ENCODE measurements around the gene NUCKS1. TPM values are rescaled to one million over a fixed set of nuclear protein-coding genes. Genes with fewer than 3 reads are reported as not detected.

The NUCKS1 gene
- polyA plus RNA-seq, 1 donor from 2014 or later, result 134 TPM

DNA sequence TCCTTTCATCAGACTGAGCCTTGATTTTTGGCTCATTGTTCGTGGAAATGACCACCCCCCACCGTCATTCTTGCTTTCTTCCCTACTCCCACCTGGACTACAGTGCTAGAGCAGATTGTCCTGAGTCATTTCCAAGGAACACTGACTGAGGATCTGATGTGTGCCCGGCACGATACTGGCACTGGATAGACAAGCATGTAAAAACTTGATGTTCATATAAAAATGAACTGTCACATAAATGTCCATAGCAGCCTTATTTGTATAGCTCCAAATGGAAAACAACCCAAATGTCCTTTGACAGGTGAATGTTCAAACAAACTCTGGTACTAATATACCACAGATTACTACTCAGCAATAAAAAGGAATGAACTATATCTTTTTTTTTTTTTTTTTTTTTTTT is 51.1 kb downstream of the NUCKS1 start:
- no peak for TF ChIP-seq MXI1 (conservative IDR thresholded peaks at IDR 0.05; ENCODE audit: poor library complexity, severe bottlenecking)
- TF ChIP-seq, protein P1, sequence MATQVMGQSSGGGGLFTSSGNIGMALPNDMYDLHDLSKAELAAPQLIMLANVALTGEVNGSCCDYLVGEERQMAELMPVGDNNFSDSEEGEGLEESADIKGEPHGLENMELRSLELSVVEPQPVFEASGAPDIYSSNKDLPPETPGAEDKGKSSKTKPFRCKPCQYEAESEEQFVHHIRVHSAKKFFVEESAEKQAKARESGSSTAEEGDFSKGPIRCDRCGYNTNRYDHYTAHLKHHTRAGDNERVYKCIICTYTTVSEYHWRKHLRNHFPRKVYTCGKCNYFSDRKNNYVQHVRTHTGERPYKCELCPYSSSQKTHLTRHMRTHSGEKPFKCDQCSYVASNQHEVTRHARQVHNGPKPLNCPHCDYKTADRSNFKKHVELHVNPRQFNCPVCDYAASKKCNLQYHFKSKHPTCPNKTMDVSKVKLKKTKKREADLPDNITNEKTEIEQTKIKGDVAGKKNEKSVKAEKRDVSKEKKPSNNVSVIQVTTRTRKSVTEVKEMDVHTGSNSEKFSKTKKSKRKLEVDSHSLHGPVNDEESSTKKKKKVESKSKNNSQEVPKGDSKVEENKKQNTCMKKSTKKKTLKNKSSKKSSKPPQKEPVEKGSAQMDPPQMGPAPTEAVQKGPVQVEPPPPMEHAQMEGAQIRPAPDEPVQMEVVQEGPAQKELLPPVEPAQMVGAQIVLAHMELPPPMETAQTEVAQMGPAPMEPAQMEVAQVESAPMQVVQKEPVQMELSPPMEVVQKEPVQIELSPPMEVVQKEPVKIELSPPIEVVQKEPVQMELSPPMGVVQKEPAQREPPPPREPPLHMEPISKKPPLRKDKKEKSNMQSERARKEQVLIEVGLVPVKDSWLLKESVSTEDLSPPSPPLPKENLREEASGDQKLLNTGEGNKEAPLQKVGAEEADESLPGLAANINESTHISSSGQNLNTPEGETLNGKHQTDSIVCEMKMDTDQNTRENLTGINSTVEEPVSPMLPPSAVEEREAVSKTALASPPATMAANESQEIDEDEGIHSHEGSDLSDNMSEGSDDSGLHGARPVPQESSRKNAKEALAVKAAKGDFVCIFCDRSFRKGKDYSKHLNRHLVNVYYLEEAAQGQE (IDR thresholded peaks at IDR 0.05; ENCODE audit: borderline replicate concordance), result no peak
- TF ChIP-seq EZH2 (IDR thresholded peaks at IDR 0.05; ENCODE audit: borderline replicate concordance, insufficient read depth, low read length, poor library complexity, severe bottlenecking), result no peak
- no peak for TF ChIP-seq POLR2AphosphoS5 (IDR thresholded peaks at IDR 0.05)
- TF ChIP-seq RAD21 (conservative IDR thresholded peaks at IDR 0.05), result no peak
- no peak for TF ChIP-seq TAF1 (IDR thresholded peaks at IDR 0.05; ENCODE audit: low read depth)
- TF ChIP-seq SMC3 (conservative IDR thresholded peaks at IDR 0.05; ENCODE audit: poor library complexity), result no peak
- no peak for TF ChIP-seq EP300 (conservative IDR thresholded peaks at IDR 0.05; ENCODE audit: poor library complexity, severe bottlenecking)
- TF ChIP-seq, protein P2, sequence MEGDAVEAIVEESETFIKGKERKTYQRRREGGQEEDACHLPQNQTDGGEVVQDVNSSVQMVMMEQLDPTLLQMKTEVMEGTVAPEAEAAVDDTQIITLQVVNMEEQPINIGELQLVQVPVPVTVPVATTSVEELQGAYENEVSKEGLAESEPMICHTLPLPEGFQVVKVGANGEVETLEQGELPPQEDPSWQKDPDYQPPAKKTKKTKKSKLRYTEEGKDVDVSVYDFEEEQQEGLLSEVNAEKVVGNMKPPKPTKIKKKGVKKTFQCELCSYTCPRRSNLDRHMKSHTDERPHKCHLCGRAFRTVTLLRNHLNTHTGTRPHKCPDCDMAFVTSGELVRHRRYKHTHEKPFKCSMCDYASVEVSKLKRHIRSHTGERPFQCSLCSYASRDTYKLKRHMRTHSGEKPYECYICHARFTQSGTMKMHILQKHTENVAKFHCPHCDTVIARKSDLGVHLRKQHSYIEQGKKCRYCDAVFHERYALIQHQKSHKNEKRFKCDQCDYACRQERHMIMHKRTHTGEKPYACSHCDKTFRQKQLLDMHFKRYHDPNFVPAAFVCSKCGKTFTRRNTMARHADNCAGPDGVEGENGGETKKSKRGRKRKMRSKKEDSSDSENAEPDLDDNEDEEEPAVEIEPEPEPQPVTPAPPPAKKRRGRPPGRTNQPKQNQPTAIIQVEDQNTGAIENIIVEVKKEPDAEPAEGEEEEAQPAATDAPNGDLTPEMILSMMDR (IDR thresholded peaks at IDR 0.05; ENCODE audit: poor library complexity, severe bottlenecking), result no peak
- H3K27me3 ChIP-seq (ENCODE audit: insufficient read depth, low read depth, low read length), result no peaks in the 10 kb centered on the region
- no peak overlapping the region for H3K4me3 ChIP-seq (ENCODE audit: low read length)
- no peaks in the 10 kb centered on the region for H3K9me3 ChIP-seq (ENCODE audit: low read length)
- H2AFZ ChIP-seq (ENCODE audit: low read depth, low read length), result no peak overlapping the region
- no peak overlapping the region for H3K27ac ChIP-seq (ENCODE audit: low read length)
- no peaks in the 10 kb centered on the region for H3F3A ChIP-seq (ENCODE audit: insufficient read depth, low read length, poor library complexity, severe bottlenecking)
- no peaks in the 10 kb centered on the region for H4K20me1 ChIP-seq (ENCODE audit: insufficient read depth)
- no peaks in the 10 kb centered on the region for H3K79me2 ChIP-seq (replicated peaks; ENCODE audit: insufficient read depth, low read length)
- H3K9me2 ChIP-seq (ENCODE audit: insufficient read depth, low read length), result no peaks in the 10 kb centered on the region
- H3K36me3 ChIP-seq (ENCODE audit: insufficient read depth, low read length), result no peaks in the 10 kb centered on the region
- H3K9ac ChIP-seq (ENCODE audit: low read length), result no peak overlapping the region
- H3K4me2 ChIP-seq (ENCODE audit: low read length), result no peak overlapping the region

DNA sequence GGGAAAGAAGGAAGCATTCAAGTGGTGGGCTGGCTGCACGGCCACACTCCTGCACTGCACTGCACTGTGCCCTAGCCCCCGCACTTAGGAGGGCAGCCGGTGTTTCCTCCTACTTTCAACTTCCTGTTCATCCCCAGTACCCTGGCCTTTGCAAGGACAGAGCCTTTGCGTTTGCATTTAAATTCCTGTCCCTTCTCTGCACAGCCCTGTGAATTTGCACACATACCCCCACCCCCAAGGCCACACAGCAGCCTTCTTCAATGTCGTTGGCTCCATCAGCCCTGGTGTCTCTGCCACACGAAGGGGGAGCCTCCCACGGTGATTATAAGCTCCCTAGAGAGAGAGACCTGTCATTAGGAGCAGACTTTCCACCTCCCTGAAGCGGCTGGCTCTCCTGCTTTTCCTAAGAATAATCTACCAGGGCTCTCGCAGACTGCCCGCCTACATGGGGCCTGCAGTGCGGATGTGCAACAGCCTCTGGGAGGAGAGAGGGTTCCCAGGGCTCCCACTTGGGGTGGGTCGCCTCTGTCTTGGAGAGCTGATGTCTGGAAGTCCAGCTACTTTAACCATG is 56.5 kb downstream of the NUCKS1 start:
- no peaks in the 10 kb centered on the region for H3K36me3 ChIP-seq (ENCODE audit: insufficient read depth, low read length)
- H3K9ac ChIP-seq (ENCODE audit: low read length), result peak overlapping the region; percentile 6
- no peaks in the 10 kb centered on the region for H4K20me1 ChIP-seq (ENCODE audit: insufficient read depth)
- H3K4me3 ChIP-seq (ENCODE audit: low read length), result peak overlapping the region; percentile 9
- no peak overlapping the region for H2AFZ ChIP-seq (ENCODE audit: low read depth, low read length)
- no peak for TF ChIP-seq TAF1 (IDR thresholded peaks at IDR 0.05; ENCODE audit: low read depth)
- TF ChIP-seq, protein P1 (IDR thresholded peaks at IDR 0.05; ENCODE audit: borderline replicate concordance), result peak; percentile 80
- H3K27me3 ChIP-seq (ENCODE audit: insufficient read depth, low read depth, low read length), result no peaks in the 10 kb centered on the region
- no peak overlapping the region for H3K4me2 ChIP-seq (ENCODE audit: low read length)
- no peaks in the 10 kb centered on the region for H3K9me3 ChIP-seq (ENCODE audit: low read length)
- H3F3A ChIP-seq (ENCODE audit: insufficient read depth, low read length, poor library complexity, severe bottlenecking), result no peaks in the 10 kb centered on the region
- H3K27ac ChIP-seq (ENCODE audit: low read length), result no peak overlapping the region
- H3K79me2 ChIP-seq (replicated peaks; ENCODE audit: insufficient read depth, low read length), result no peaks in the 10 kb centered on the region
- H3K9me2 ChIP-seq (ENCODE audit: insufficient read depth, low read length), result no peaks in the 10 kb centered on the region

All from neural cell (in vitro differentiated cells).